ENCODE data around the gene SLC6A18. TPM values are rescaled to one million over a fixed set of nuclear protein-coding genes. Genes with fewer than 3 reads are reported as not detected.

SLC6A18 gene
- total RNA-seq, 4 donors from 2014 or later, result not detected

- no peak for DNase-seq (ENCODE audit: low spot score)
- TF ChIP-seq CTCF (IDR thresholded peaks at IDR 0.05), result no peak
- ATAC-seq (ENCODE audit: low FRiP score), result no peak
Measured at GRCh38 chr5:1193591-1193985, 31.6 kb upstream of the SLC6A18 start.

GRCh38 chr5:1194378-1194777 lies 30.8 kb upstream of the SLC6A18 start:
- DNase-seq (ENCODE audit: low spot score) (no peak), ATAC-seq (ENCODE audit: low FRiP score) (no peak)

GRCh38 chr5:1195439-1195838 lies 29.7 kb upstream of the SLC6A18 start:
- DNase-seq (ENCODE audit: low spot score), result no peak

More at GRCh38 chr5:1194378-1194777, 30.8 kb upstream of the SLC6A18 start:
- TF ChIP-seq CTCF (IDR thresholded peaks at IDR 0.05), result no peak

GRCh38 chr5:1195916-1196315 lies 29.3 kb upstream of the SLC6A18 start:
- ATAC-seq (ENCODE audit: low FRiP score), result no peak
- no peak for DNase-seq (ENCODE audit: low spot score)
- no peak for TF ChIP-seq CTCF (IDR thresholded peaks at IDR 0.05)

More at GRCh38 chr5:1195439-1195838, 29.7 kb upstream of the SLC6A18 start:
- no peak for TF ChIP-seq CTCF (IDR thresholded peaks at IDR 0.05)
- ATAC-seq (ENCODE audit: low FRiP score), result no peak

- DNase-seq (ENCODE audit: low spot score) (no peak), ATAC-seq (ENCODE audit: low FRiP score) (no peak)
- TF ChIP-seq CTCF (IDR thresholded peaks at IDR 0.05), result no peak
Measured at GRCh38 chr5:1196562-1196961, 28.6 kb upstream of the SLC6A18 start.

- no peak for TF ChIP-seq CTCF (IDR thresholded peaks at IDR 0.05)
- DNase-seq (ENCODE audit: low spot score) (no peak), ATAC-seq (ENCODE audit: low FRiP score) (no peak)
Measured at GRCh38 chr5:1197876-1198666, 27.1 kb upstream of the SLC6A18 start.

- DNase-seq (ENCODE audit: low spot score), result no peak
- TF ChIP-seq CTCF (IDR thresholded peaks at IDR 0.05), result no peak
- ATAC-seq (ENCODE audit: low FRiP score), result no peak
Measured at GRCh38 chr5:1199340-1199648, 25.9 kb upstream of the SLC6A18 start.
